Measurements from ENCODE around the gene C1QTNF3.

C1QTNF3 gene

DNA sequence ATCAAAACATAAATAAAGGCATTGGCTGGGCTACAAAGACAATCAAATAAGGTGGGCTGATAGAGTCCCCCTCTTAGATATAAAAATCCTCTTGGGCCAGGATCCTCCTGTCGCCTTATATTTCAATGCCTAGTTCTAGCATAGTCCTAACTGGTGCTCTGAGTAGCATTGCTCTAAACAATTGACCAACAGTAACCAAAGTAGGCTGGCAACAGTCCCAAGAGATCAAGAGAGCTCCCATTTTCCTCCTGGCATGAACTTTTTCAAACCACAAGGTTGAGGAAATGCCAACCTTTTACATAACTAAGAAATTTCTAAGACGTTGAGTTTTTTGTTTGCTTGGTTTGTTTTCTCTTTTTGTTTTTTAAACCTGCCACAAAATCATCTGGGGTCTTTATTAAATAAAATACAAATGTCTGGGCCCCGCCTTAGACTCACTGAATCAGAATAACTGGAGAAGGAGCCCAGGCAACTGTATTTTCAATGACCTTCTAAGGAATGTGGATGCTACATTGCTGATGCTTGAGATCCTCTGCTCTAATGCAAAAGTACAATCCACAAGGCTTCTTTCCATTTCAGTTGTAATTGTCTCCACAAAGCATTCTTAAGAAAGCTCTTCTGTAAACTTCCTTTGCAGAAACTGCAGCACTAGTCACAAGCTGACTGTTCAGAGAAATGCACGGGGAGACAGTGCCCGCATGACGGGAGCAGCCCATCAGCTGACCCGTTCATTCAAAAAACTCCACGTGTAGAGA is 61.4 kb downstream of the C1QTNF3 start:
- Mint-ChIP-seq H3K4me1 (ENCODE audit: low read depth) (no peaks in the 10 kb centered on the region), H3K9me3 (no peaks in the 10 kb centered on the region), H3K27me3 (no peaks in the 10 kb centered on the region), H3K27ac (no peak overlapping the region), H3K4me3 (no peak overlapping the region), H3K36me3 (ENCODE audit: low read depth) (no peaks in the 10 kb centered on the region)
- intact Hi-C loops (cut with micrococcal nuclease), result no loop called here

GRCh38 chr5:33980030-33980429 is 63.0 kb downstream of the C1QTNF3 start:
- H3K36me3 Mint-ChIP-seq (ENCODE audit: low read depth), result no peaks in the 10 kb centered on the region
- intact Hi-C loops (cut with micrococcal nuclease), result no loop called here
- no peak overlapping the region for H3K4me3 Mint-ChIP-seq
- no peak overlapping the region for H3K27ac Mint-ChIP-seq
- H3K9me3 Mint-ChIP-seq, result no peaks in the 10 kb centered on the region
- no peaks in the 10 kb centered on the region for H3K4me1 Mint-ChIP-seq (ENCODE audit: low read depth)
- no peaks in the 10 kb centered on the region for H3K27me3 Mint-ChIP-seq

- intact Hi-C loops (cut with micrococcal nuclease), result no loop called here
- Mint-ChIP-seq H3K27ac (no peak overlapping the region), H3K9me3 (no peaks in the 10 kb centered on the region), H3K4me3 (no peak overlapping the region), H3K27me3 (no peaks in the 10 kb centered on the region), H3K36me3 (ENCODE audit: low read depth) (no peaks in the 10 kb centered on the region), H3K4me1 (ENCODE audit: low read depth) (no peaks in the 10 kb centered on the region)
These were observed 64.7 kb downstream of the C1QTNF3 start for GRCh38 chr5:33978306-33978705.

GRCh38 chr5:33976307-33976706 is 66.7 kb downstream of the C1QTNF3 start:
- no peaks in the 10 kb centered on the region for H3K27me3 Mint-ChIP-seq
- no peak overlapping the region for H3K27ac Mint-ChIP-seq
- H3K4me3 Mint-ChIP-seq, result no peak overlapping the region
- intact Hi-C loops (cut with micrococcal nuclease), result no loop called here
- H3K4me1 Mint-ChIP-seq (ENCODE audit: low read depth), result no peaks in the 10 kb centered on the region
- no peaks in the 10 kb centered on the region for H3K9me3 Mint-ChIP-seq
- no peaks in the 10 kb centered on the region for H3K36me3 Mint-ChIP-seq (ENCODE audit: low read depth)

- no peaks in the 10 kb centered on the region for H3K4me1 Mint-ChIP-seq (ENCODE audit: low read depth)
- no peak overlapping the region for H3K27ac Mint-ChIP-seq
- H3K27me3 Mint-ChIP-seq, result no peaks in the 10 kb centered on the region
- no peaks in the 10 kb centered on the region for H3K36me3 Mint-ChIP-seq (ENCODE audit: low read depth)
- intact Hi-C loops (cut with micrococcal nuclease), result no loop called here
- no peak overlapping the region for H3K4me3 Mint-ChIP-seq
- H3K9me3 Mint-ChIP-seq, result no peaks in the 10 kb centered on the region
These were observed 67.2 kb downstream of the C1QTNF3 start for GRCh38 chr5:33975852-33976251.

GRCh38 chr5:33973271-33973670 is 69.7 kb downstream of the C1QTNF3 start:
- H3K9me3 Mint-ChIP-seq, result no peaks in the 10 kb centered on the region
- no peaks in the 10 kb centered on the region for H3K36me3 Mint-ChIP-seq (ENCODE audit: low read depth)
- no peak overlapping the region for H3K27ac Mint-ChIP-seq
- H3K27me3 Mint-ChIP-seq, result no peaks in the 10 kb centered on the region
- intact Hi-C loops (cut with micrococcal nuclease), result no loop called here
- no peaks in the 10 kb centered on the region for H3K4me1 Mint-ChIP-seq (ENCODE audit: low read depth)
- H3K4me3 Mint-ChIP-seq, result no peak overlapping the region

DNA sequence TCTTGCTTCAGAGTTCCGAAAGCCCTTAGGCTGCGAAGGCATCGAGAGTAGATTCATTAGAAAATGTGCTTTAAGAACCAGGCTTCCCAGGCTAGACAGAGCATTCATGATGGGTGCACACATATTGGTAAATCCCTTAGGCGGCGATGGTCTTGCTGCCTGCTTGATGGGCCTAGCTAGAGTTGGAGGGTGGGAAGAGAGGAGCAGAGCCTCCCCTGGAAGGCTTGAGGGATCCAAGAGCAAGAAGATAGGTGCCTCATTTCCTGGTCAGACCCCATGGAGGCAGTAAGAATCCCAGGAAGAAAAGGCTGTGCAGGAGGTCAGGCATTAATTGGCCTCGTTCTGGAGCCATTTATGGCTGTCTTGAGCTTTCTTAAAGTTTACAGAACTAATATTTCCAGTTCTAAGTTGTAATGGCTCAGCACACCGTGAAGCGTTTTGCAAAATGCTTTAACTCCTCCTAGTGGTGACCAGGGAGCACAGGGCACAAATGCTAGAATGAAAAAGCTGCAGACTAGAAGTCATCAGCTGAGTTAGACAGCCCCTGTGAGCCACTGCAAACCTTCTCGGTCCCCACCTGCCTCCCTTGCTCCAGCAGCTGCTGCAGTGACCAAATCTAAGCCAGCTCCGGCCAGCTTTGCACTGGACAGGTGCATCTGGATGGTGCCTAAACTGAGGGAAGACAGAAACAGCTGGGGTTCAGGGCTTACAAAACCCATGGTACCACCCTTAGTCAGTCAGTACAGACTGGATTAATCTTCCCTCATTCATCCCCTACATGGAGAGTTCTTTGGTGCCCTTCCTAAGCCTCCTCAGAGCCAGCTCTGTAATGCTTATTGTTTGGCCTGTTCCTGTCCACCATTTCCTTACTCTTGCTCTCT is 73.2 kb downstream of the C1QTNF3 start:
- H3K4me3 Mint-ChIP-seq, result no peak overlapping the region
- no peaks in the 10 kb centered on the region for H3K27me3 Mint-ChIP-seq
- intact Hi-C loops (cut with micrococcal nuclease), result no loop called here
- no peaks in the 10 kb centered on the region for H3K4me1 Mint-ChIP-seq (ENCODE audit: low read depth)
- no peaks in the 10 kb centered on the region for H3K36me3 Mint-ChIP-seq (ENCODE audit: low read depth)
- no peaks in the 10 kb centered on the region for H3K9me3 Mint-ChIP-seq
- H3K27ac Mint-ChIP-seq, result no peak overlapping the region

GRCh38 chr5:33968211-33969005 is 74.6 kb downstream of the C1QTNF3 start:
- Mint-ChIP-seq H3K4me3 (no peak overlapping the region), H3K27me3 (no peaks in the 10 kb centered on the region)

More at GRCh38 chr5:33968211-33969005, 74.6 kb downstream of the C1QTNF3 start:
- Mint-ChIP-seq H3K9me3 (no peaks in the 10 kb centered on the region), H3K36me3 (ENCODE audit: low read depth) (no peaks in the 10 kb centered on the region), H3K27ac (no peak overlapping the region), H3K4me1 (ENCODE audit: low read depth) (no peaks in the 10 kb centered on the region)
- intact Hi-C loops (cut with micrococcal nuclease), result no loop called here
